Natural killer cell (primary cell): ENCODE data around the gene API5. TPM values are rescaled to one million over a fixed set of nuclear protein-coding genes. Genes with fewer than 3 reads are reported as not detected.

Experiments
- ATAC-seq, 3 donors: fragments of 150-1000 bp in 2 of 3; fragments of 200-7000 bp in 1 of 3; cut with Tn5 transposase; 1 replicate in 1 of 3; 2 replicates in 2 of 3; pipeline ENCODE4 v1.10.0; 2021; ENCODE audit warnings: mild to moderate bottlenecking in 2 of 3, moderate library complexity in 2 of 3
- DNase-seq, 2 donors: peaks; one replicate each; pipeline versions ENCODE4 v3.0.0 to v3.0.0-alpha.2; 2013 to 2021; ENCODE audit warnings: mixed read lengths in 1 of 2
- H3K27ac ChIP-seq: one replicate; pipeline ENCODE4 v1.5.1; 2013; ENCODE audit warnings: mild to moderate bottlenecking, low read length
- H3K27me3 ChIP-seq: one replicate; pipeline ENCODE4 v1.6.1; 2013; ENCODE audit warnings: low read length; ENCODE audit not compliant: control insufficient read depth, insufficient read depth
- H3K36me3 ChIP-seq: one replicate; pipeline ENCODE4 v1.6.1; 2013; ENCODE audit warnings: low read length; ENCODE audit not compliant: control insufficient read depth, insufficient read depth
- H3K4me1 ChIP-seq: one replicate; pipeline ENCODE4 v1.6.1; 2013; ENCODE audit warnings: low read length; ENCODE audit not compliant: control insufficient read depth, insufficient read depth
- H3K4me3 ChIP-seq: one replicate; pipeline ENCODE4 v1.5.1; 2013; ENCODE audit warnings: low read length
- H3K9me3 ChIP-seq: one replicate; pipeline ENCODE4 v1.6.1; 2013; ENCODE audit warnings: low read length; ENCODE audit not compliant: control insufficient read depth, insufficient read depth
- H3K27ac Mint-ChIP-seq, 2 donors: one replicate each; pipeline ENCODE4 v1.8.0; 2022; ENCODE audit warnings: mild to moderate bottlenecking in 2 of 2, mixed read lengths in 2 of 2, moderate library complexity in 1 of 2
- H3K27me3 Mint-ChIP-seq, 2 donors: one replicate each; pipeline ENCODE4 v1.8.0; 2022; ENCODE audit warnings: low read depth in 2 of 2, mixed read lengths in 2 of 2
- H3K36me3 Mint-ChIP-seq: one replicate; pipeline ENCODE4 v1.8.0; 2022; ENCODE audit warnings: mixed read lengths
- H3K4me1 Mint-ChIP-seq, 2 donors: one replicate each; pipeline ENCODE4 v1.8.0; 2022; ENCODE audit warnings: mixed read lengths in 2 of 2
- H3K4me3 Mint-ChIP-seq: one replicate; pipeline ENCODE4 v1.8.0; 2022; ENCODE audit warnings: mild to moderate bottlenecking, moderate library complexity, mixed read lengths
- H3K9me3 Mint-ChIP-seq, 2 donors: one replicate each; pipeline ENCODE4 v1.8.0; 2022; ENCODE audit warnings: mixed read lengths in 2 of 2
- WGBS: methylation state at CpG from one replicate; pipeline ENCODE4 v1.1.7; 2013; ENCODE audit warnings: missing lambda C conversion rate; ENCODE audit not compliant: insufficient coverage; 5-methylcytosine and 5-hydroxymethylcytosine counted together
- intact Hi-C: fragments of 100-400 bp; cut with micrococcal nuclease; formaldehyde crosslinking; loops from one replicate; pipeline ENCODE4 v1.14.2; 2022
- total RNA-seq, 4 donors: library from RNA; stranded (reverse); fragments of 120-200 nt in 1 of 4; gene quantifications; one replicate each; pipeline versions ENCODE4 v1.2.3 to v1.2.4, GENCODE V29; 2013 to 2022
- TF ChIP-seq, protein P1 (sequence below): fragments of 200-600 bp; IDR thresholded peaks from one replicate; pipeline ENCODE4 v1.8.0; 2022; ENCODE audit warnings: antibody characterized with exemption

API5 gene
- total RNA-seq, 3 donors from 2014 or later (not counting 1 experiment from before 2014, with no cell fraction given) = 61.9 to 80.4 (median 77.2) TPM

GRCh38 chr11:43269254-43269918, 42.4 kb upstream of the API5 start:
- Mint-ChIP-seq H3K4me1 (peaks cover 0 to 5% of the 10 kb centered on the region in 2 donors), H3K27me3 (peaks cover 0 to 10% of the 10 kb centered on the region in 2 donors), H3K9me3 (no peaks in the 10 kb centered on the region), H3K36me3 (no peaks in the 10 kb centered on the region), H3K4me3 (no peak overlapping the region), H3K27ac (no peak overlapping the region)
- no peaks in the 10 kb centered on the region for H3K36me3 ChIP-seq
- TF ChIP-seq, protein P1, sequence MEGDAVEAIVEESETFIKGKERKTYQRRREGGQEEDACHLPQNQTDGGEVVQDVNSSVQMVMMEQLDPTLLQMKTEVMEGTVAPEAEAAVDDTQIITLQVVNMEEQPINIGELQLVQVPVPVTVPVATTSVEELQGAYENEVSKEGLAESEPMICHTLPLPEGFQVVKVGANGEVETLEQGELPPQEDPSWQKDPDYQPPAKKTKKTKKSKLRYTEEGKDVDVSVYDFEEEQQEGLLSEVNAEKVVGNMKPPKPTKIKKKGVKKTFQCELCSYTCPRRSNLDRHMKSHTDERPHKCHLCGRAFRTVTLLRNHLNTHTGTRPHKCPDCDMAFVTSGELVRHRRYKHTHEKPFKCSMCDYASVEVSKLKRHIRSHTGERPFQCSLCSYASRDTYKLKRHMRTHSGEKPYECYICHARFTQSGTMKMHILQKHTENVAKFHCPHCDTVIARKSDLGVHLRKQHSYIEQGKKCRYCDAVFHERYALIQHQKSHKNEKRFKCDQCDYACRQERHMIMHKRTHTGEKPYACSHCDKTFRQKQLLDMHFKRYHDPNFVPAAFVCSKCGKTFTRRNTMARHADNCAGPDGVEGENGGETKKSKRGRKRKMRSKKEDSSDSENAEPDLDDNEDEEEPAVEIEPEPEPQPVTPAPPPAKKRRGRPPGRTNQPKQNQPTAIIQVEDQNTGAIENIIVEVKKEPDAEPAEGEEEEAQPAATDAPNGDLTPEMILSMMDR = no peak
- intact Hi-C loops = no loop called here
- 50% methylated on average over 15 of the region's 15 CpGs for WGBS
- no peak overlapping the region for H3K27ac ChIP-seq
- H3K9me3 ChIP-seq = no peaks in the 10 kb centered on the region
- DNase-seq (no peak), ATAC-seq (no peak)
- H3K4me3 ChIP-seq = no peak overlapping the region
- H3K4me1 ChIP-seq = no peaks in the 10 kb centered on the region
- no peaks in the 10 kb centered on the region for H3K27me3 ChIP-seq

GRCh38 chr11:43270468-43270867, 41.3 kb upstream of the API5 start:
- no peaks in the 10 kb centered on the region for H3K36me3 Mint-ChIP-seq
- intact Hi-C loops = no loop called here
- TF ChIP-seq, protein P1 = no peak
- H3K9me3 Mint-ChIP-seq = no peaks in the 10 kb centered on the region
- no peak for ATAC-seq
- H3K4me1 Mint-ChIP-seq = peaks cover 0 to 5% of the 10 kb centered on the region in 2 donors
- H3K27me3 Mint-ChIP-seq = peaks cover 0 to 8% of the 10 kb centered on the region in 2 donors
- DNase-seq = no peak
- no peaks in the 10 kb centered on the region for H3K4me1 ChIP-seq
- H3K27ac Mint-ChIP-seq = no peak overlapping the region
- no peaks in the 10 kb centered on the region for H3K36me3 ChIP-seq
- no peak overlapping the region for H3K27ac ChIP-seq
- WGBS = 91% methylated on average over 2 of the region's 2 CpGs
- no peak overlapping the region for H3K4me3 ChIP-seq
- no peaks in the 10 kb centered on the region for H3K27me3 ChIP-seq
- no peaks in the 10 kb centered on the region for H3K9me3 ChIP-seq
- H3K4me3 Mint-ChIP-seq = no peak overlapping the region

- H3K27ac ChIP-seq = no peak overlapping the region
- DNase-seq (no peak), ATAC-seq (no peak)
- no peaks in the 10 kb centered on the region for H3K9me3 ChIP-seq
- no peaks in the 10 kb centered on the region for H3K4me1 ChIP-seq
- Mint-ChIP-seq H3K9me3 (no peaks in the 10 kb centered on the region), H3K4me3 (no peak overlapping the region), H3K4me1 (no peaks in the 10 kb centered on the region), H3K27ac (no peak overlapping the region), H3K36me3 (no peaks in the 10 kb centered on the region), H3K27me3 (peaks cover 2 to 10% of the 10 kb centered on the region in 2 donors)
- no peak overlapping the region for H3K4me3 ChIP-seq
- intact Hi-C loops = no loop called here
- no peaks in the 10 kb centered on the region for H3K36me3 ChIP-seq
- TF ChIP-seq, protein P1 = no peak
- WGBS = 70% methylated on average over 8 of the region's 9 CpGs
- no peaks in the 10 kb centered on the region for H3K27me3 ChIP-seq
Observed at GRCh38 chr11:43278193-43278956, 33.4 kb upstream of the API5 start.
